IPS DF 4.7 (cell line): ENCODE results near the gene CCDC9B.

Experiments used
- DNase-seq: peaks from one replicate; pipeline ENCODE4 v3.0.0-alpha.2; 2013; ENCODE audit warnings: low spot score; ENCODE audit errors: extremely low read depth

Gene CCDC9B

GRCh38 chr15:40365624-40366456, 25.1 kb upstream of the CCDC9B start:
- no peak for DNase-seq

- DNase-seq, result no peak
These were observed 24.3 kb upstream of the CCDC9B start for GRCh38 chr15:40365016-40365415.

GRCh38 chr15:40364251-40364650, 23.5 kb upstream of the CCDC9B start:
- DNase-seq, result no peak

GRCh38 chr15:40363611-40364010, 22.9 kb upstream of the CCDC9B start:
- DNase-seq, result no peak

- no peak for DNase-seq
These were observed 20.9 kb upstream of the CCDC9B start for GRCh38 chr15:40361640-40362039.

- no peak for DNase-seq
These were observed 19.3 kb upstream of the CCDC9B start for GRCh38 chr15:40360015-40360414.

- no peak for DNase-seq
These were observed 18.0 kb upstream of the CCDC9B start for GRCh38 chr15:40358471-40359353.

GRCh38 chr15:40357723-40358470, 17.2 kb upstream of the CCDC9B start, which contains the start of gene DISP2:
TSS of gene DISP2 (plus strand) at chr15:40358219. CDS start at chr15:40358322, 103 bp downstream.
- DNase-seq, result no peak

GRCh38 chr15:40357246-40357645, 16.5 kb upstream of the CCDC9B start:
- no peak for DNase-seq

GRCh38 chr15:40355976-40356585, 15.3 kb upstream of the CCDC9B start:
- no peak for DNase-seq

- no peak for DNase-seq
These were observed 13.9 kb upstream of the CCDC9B start for GRCh38 chr15:40354408-40355171.

GRCh38 chr15:40353697-40354096, 13.0 kb upstream of the CCDC9B start:
- no peak for DNase-seq

- DNase-seq, result no peak
These were observed 11.7 kb upstream of the CCDC9B start for GRCh38 chr15:40352281-40352901.

- DNase-seq, result no peak
These were observed 8.4 kb upstream of the CCDC9B start for GRCh38 chr15:40349163-40349562.

- DNase-seq, result no peak
These were observed 7.7 kb upstream of the CCDC9B start for GRCh38 chr15:40348474-40348870.

- DNase-seq, result no peak
These were observed 7.1 kb upstream of the CCDC9B start for GRCh38 chr15:40347559-40348473.

- no peak for DNase-seq
These were observed 6.1 kb upstream of the CCDC9B start for GRCh38 chr15:40346579-40347558.
